GM18508 (cell line): ENCODE results near the gene AGPAT4.
"Not testable (repeated sequence)": the region's sequence is repeated elsewhere in the genome, so short reads cannot be mapped to it uniquely, and the experiment has no call there.

Experiments
- ATAC-seq: cut with Tn5 transposase; IDR thresholded peaks from one replicate; pipeline ENCODE4 v1.9.1; 2021; ENCODE audit warnings: moderate number of reproducible peaks; ENCODE audit not compliant: insufficient read depth, unreplicated experiment

The AGPAT4 gene

DNA sequence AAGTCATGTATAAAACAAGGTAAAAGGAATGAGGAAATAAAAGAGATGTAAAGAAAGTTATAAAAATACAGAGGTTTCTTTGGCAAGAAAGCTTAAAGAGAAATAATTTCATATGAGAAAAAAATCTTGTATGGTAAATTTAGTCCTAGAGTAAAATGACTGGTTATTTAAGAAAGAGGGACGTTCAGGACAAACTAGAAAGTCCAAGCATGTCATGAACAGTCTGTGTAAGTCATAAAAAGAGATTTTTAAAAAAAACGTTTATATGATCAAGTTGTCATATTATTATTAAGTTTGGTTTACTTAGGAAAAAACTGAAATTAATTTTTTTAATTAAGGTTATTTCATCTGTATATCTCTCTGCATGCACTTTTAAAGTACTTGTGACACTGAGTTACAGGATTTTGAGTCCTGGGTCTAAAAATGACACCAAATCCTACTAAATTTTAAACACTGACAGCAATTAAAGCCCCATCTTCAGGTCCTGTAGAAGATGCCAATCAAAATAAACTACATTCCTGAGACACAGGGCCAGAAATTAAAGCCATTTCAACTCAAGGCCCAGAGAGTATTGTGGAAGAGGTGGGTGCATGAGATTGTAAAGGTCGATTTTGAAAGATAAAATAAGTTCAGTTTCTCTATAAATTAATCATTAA is 62.4 kb downstream of the AGPAT4 start:
- no peak for ATAC-seq

DNA sequence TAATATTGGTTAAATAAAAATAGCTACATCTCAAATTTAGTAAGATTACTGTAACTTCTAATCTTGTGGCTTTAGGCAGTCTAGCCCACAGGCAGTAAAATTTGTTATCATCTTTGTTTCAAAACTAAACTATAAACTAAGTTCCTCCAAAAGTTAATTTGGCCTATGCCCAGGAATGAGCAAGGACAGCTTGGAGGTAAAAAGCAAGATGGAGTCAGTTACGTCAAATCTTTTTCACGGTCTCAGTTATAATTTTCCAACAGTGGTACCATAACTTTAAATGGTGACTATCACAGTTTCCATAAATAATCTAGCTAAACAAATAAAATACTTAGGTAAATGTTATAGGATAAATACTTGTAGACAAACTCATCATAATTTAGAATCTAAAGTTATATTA is 63.0 kb downstream of the AGPAT4 start:
- no peak for ATAC-seq

DNA sequence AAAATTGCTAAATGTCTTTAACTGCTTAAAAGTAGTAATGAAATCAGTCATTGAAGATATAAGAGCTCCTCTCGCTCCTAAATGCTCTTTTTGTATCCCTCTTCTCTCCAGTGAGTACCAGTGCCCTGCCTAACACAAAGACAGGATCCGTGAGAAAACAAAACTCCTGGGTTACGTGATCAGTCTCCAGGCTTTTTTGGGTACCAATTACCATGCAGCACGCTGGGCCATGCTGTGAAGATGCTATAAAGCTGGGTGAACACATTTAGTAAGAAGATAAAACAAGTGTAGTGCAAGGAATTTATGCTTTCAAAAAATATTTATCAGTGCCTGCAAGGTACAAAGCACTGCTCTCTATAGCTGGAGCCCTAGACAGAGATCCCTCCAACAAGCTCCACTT is 66.7 kb downstream of the AGPAT4 start:
- no peak for ATAC-seq

DNA sequence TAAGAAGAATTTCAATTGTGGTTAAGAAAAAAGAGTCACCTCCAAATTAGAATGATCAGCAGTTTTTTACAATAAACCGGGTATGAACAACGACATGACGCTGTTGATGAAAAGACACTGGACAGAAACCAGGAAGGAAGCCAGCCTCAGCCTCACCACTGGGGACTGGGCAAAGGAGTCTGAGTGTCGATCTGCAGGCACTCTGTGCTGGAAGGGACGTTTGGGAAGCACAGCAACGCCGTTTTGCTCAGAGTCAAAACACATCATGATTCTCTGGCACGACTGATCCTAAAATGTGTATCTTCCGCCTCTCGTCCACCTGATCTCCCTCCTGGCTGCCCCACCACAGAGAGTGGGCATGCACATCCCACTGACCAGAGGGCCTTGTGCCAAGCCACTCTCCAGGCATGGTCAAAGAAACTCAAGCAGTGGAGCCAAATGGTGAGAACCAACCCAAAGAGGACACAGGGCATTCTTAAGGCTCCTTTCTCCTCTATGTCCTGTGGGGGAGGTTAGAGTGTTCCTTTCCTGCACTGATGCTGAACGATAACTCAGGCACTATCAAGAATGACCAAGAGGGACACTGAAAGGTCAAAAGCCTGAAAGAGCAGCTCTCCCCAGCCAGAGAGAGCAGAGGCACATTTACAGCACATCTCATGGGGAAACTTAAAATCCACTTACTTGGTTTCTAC is 68.8 kb downstream of the AGPAT4 start:
- no peak for ATAC-seq

DNA sequence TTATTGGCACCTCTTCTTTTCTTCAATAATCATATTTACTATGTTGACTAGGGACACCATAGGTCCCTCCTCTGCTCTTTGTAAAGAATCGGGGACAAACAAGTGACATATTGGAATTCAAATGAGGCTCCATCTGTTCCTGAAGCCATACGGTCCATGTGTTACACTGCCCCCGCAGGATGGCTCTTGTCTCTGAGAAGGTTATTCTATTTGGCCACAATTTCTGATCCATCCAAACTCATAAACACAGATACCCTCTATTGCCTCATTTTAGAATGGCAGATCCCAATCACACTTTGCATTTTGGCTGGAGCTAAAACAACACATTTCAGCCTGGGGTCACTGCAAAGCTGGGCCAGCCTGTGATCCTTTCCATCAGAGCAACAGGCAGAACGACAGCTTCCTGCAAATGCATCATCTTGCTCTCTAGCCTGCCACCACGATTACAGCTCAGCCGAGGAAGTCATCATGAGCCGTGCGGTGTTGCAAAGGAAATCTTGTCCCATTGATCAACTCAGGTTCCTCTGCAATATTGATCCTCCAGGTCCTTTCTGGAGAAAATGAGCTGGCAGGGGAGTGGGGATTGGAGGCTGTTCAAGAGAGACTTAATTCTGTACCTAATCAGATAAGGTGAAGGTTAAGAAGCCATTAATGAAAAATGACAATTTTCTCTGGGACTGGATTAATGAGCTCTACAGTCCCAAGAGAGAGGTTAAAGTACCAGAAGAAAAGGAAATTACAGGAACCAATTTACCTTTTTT is 73.1 kb downstream of the AGPAT4 start:
- ATAC-seq: no peak

DNA sequence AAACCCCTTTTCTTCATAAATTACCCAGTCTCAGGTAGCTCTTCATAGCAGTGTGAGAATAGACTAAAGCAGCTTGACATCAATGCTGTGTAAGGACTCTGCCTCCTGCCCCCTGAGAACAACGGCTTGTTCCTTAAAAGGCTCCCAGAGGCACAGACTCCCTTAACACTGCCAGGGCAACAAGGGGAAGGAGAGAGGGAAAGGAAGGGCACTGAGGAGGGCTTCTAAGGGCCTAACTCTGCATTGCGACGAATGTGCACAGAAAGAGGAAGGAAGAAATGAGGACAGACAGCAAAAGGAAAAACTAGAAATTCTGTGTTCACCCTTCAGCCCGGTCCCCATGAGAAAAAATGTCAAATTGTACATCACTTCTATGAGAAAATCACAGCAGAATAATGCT is 74.0 kb downstream of the AGPAT4 start:
- no peak for ATAC-seq

DNA sequence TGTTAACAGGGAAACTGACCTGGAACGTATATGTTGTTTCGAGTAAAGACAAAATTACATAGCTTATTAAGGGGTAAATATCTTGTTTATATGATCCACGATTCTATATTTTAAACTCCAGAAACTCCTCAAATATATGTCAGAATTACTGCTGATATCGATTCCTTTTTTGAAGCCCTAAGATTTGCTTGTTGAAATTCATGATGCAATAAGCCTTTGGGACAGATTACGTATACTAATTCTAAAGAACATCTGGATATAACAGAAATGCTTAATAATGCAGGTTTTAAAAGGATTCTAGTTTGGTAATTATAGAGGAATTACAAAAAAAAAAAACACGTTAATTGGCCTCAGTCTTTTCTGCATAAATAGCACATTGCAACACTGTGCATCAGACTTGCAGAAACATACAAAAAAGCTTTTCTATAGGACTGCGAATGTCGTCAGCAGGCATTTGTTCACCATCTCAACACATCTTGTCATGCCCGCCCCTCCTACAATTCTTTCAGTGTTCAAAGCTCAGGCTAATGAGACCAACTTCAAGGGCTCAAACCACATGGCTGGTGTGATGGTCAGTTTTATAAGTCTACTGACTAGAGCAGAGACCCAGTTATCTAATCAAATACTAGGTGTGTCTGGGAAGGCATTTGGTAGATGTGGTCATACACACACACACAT is 74.9 kb downstream of the AGPAT4 start:
- no peak for ATAC-seq

DNA sequence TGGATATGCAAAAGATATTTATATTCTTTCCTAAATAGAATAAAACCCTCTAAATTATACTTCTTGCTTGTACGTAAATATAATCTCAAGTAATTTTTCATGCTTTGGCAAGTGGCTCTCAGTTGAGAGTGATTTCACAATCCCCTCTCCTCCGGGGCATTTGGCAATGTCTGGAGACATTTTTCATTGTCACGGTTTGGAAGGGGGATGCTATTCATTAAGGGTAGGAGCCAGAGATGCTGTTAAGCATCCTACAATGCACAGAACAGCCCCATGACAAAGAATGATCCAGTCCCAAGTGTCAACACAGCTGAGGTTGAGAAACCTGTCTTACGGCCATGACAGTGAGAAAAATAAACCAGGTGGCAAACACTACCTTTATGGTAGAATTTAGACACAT is 75.7 kb downstream of the AGPAT4 start:
- no peak for ATAC-seq

DNA sequence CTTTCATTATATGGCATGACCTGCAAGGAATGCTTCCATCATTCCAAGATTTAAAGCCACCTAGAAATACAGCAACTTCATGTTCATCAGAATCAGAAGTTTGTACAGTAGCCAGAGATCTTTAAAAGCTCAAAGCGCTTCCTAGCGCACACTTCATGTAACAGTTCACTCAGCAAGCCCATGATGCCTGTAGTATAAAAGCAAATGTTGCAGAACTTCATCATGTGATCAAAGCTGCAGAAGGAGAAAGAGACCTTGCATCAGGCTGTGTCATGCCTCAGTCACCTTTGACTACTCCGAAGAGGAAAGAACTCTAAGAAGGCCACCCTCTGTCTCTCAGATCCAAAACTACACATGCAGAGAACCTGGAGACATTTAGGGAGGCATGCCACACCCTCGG is 78.5 kb downstream of the AGPAT4 start:
- ATAC-seq: no peak

DNA sequence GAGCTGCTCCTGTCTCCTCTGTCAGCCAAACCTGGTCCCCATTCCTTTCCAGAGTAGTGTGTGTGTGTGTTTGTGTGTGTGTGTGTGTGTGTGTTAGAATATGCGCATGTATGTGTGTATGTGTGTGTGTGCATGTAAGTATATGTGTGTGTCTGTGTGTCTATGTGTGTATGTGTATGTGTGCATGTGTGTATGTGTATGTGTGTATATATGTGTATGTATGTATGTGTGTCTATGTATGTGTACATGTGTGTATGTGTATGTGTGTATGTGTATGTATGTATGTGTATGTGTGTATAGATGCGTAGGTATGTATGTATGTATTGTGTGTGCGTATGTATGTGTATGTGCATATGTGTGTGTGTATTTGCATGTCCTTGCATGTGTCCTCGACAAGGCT is 79.5 kb downstream of the AGPAT4 start:
- no peak for ATAC-seq

DNA sequence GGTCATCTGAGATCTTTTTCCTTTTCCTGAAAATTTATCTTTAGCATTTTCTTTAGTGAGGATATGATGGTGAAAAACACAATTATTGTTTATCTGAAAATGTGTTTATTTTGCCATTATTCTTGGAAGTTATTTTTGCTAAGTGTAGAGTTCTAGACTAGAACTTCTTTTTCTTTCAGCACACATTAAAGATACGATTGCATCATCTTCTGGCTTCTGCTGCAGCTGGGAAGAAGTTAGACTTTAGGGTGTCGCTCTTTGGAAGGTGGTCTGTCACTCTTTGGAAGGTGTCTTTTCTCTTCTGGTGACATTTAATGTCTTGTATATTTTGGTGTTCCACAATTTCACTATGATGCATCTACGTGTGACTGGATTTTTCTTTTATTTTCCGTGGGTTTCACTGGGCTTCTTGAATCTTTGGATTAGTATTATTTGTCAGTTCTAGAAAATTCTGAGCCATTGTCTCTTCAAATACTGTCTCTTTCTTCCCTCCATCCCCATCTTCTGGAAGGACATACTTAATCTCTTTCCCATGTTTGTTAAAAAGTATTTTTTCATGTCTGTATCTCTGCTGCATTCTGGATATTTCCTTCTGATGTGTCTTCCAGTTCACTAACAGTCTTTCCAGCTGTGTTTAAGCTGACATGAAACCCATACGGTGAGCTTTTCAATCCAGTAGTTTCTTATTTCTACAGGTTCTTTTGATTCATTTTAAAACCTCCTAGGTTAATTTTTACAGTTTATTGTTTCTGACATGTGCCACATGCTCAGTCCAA is 81.0 kb downstream of the AGPAT4 start:
- no peak for ATAC-seq

DNA sequence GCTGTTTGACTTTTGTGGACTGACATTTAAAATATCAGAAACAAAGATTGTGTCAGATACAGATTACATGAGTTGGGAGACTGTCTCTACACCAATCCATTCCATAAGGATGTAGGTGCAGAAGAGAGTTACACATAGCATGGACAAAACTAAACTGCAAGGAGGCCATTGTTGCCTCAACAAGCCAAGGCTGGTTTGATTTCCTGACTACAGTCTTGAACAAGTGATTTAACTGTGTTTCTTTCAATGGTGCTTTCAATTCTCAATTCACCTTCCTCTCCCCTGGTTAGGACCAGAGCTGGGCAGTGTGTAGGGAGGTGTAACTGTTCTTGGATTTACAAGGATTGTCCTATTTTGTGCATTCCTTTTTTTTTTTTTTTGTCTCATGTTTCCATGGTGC is 82.2 kb downstream of the AGPAT4 start:
- ATAC-seq: no peak

DNA sequence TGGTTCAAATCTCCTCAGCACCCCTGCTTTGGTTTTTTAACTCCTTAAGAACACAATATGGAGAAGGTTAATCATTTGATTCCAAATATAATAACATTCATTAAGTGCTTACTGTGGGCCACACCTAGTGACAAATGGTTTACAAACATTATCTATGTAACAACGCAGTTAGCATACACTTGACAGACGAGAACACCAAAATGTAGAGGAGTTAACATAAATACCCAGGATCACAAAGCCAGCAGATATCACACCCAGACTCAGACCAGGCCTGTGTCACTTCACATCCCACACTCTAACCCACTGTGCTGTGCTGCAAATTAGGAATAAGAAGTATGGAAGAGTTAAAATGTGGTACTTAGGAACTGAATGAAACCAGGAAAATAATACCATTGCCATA is 82.9 kb downstream of the AGPAT4 start:
- ATAC-seq: no peak

DNA sequence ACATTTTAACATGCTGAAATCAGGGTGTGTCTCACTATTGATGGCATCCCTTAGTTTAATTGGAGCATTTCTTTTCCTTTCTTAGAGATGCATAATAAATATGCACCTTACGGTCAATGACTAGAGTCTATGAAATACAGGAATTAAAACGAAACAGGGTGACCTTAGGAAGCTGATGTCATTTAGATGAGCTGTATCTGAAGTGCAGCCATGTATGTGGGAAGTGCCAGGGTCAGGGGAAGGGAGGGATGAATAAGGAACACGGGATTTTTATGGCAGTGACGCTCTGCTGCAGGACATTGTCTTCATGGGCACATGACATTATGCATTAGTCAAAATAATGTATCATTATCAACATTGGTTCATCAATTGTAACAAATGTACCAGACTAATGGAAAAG is 84.0 kb downstream of the AGPAT4 start:
- no peak for ATAC-seq

DNA sequence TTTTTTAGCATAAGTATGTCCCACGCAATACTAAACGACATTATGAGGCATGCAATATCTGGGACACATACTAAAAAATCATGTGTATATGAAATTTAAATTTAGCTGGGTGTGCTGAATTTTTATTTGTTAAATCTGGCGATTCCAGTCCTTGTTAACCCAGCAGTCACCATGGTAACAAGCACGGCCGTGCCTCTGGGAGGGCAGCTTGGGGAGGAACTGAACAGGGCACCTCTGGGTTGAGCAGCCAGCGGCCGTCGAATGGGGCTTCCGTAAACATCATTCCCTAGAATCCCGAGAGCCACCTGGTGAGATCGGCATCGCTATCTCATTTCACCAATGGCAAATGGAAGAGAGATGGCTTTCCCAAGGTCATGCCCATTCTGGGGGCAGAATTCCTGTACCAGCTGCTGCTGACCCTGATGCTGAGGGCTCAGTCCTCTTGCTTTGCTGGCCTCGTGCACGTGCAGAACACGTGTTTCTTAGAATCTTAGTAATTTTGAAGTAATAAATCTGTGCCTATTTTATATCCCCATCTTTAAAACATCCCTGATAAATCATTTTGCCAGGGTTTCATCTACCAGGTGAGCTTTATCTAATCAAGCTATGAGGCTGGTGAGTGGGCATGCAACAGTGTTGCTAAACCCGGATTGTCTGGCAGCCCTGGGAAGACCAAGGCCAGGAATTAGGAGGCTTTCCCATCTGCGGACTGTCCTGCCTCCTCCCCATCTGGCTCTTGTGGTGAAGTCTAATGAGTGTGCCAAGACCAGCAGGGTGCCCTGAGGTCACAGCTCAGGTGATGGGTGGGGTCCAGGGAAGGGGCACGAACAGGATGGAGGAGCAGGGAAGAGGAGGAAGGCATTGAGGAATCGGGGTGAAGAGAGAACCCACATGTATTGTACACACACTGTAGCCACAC is 85.1 kb downstream of the AGPAT4 start:
- no peak for ATAC-seq

DNA sequence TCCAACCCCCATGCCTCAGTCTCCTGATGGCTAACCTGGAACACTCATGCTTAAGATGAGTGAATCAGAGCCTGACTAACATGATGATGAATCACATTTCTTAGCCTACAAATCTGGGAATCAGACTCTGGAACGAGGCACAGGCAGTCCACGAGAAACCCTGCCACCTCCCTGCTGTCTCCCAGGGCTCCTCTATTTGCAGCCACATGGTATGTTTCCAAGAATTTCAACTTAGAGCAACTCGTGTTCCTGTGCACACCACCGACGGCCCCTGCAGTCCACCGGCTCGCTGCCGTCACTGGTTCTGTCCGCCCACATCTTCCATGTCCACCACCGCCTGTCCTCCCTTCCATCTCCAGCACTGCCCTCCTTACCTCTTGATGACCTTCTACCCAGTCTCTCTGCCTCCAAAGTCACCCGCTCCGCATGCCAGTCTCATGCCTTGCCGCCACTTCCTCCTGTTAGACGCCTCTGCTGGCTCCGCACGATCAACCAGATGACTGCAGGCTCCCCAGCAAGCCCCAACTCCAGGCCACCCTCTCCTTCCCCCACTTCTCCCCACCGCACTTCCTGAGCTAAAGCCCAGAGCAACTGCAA is 87.6 kb downstream of the AGPAT4 start:
- no peak for ATAC-seq

DNA sequence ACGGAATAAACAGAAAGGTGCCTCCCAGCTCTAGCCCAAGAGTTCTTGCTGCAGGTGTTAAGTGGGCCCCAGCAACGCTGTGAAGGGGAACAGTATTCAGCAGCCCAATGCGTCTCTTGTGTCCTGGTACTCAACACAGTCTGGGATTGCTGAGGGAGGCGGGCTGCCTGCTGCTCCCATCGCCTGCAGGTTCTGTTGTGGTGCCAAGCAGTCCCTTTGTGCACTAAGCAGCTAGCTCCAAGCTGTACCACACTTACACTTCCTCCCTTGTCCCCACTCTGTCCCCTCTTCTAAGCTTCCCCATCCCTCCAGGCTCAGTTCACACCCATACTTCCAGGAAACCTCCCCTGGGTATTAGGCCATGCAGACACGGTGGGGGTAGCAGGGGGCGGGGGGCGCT is 92.7 kb downstream of the AGPAT4 start:
- no peak for ATAC-seq

DNA sequence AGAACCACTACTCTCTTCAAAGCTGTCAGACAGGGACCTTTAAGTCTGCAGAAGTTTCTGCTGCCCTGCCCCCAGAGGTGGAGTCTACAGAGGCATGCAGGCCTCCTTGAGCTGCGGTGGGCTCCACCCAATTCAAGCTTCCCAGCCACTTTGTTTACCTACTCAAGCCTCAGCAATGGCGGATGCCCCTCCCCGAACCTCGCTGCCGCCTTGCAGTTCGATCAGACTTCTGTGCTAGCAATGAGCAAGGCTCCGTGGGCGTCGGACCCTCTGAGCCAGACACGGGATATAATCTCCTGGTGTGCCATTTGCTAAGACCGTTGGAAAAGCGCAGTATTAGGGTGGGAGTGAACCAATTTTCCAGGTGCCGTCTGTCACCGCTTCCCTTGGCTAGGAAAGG is 95.7 kb downstream of the AGPAT4 start:
- not testable (repeated sequence) for ATAC-seq

DNA sequence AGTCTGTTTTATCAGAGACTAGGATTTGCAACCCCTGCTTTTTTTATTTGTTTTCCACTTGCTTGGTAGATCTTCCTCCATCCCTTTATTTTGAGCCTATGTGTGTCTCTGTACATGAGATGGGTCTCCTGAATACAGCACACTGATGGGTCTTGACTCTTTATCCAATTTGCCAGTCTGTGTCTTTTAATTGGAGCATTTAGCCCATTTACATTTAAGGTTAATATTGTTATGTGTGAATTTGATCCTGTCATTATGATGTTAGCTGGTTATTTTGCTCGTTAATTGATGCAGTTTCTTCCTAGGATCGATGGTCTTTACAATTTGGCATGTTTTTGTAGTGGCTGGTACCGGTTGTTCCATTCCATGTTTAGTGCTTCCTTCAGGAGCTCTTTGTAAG is 97.4 kb downstream of the AGPAT4 start:
- ATAC-seq: not testable (repeated sequence)
